Medulla oblongata (tissue), 1 donor: ENCODE measurements around the gene MRPL51.

Experiments used
- DNase-seq: peaks from one replicate; pipeline ENCODE4 v3.0.0-alpha.2; 2015; ENCODE audit errors: extremely low spot score

MRPL51 gene

DNA sequence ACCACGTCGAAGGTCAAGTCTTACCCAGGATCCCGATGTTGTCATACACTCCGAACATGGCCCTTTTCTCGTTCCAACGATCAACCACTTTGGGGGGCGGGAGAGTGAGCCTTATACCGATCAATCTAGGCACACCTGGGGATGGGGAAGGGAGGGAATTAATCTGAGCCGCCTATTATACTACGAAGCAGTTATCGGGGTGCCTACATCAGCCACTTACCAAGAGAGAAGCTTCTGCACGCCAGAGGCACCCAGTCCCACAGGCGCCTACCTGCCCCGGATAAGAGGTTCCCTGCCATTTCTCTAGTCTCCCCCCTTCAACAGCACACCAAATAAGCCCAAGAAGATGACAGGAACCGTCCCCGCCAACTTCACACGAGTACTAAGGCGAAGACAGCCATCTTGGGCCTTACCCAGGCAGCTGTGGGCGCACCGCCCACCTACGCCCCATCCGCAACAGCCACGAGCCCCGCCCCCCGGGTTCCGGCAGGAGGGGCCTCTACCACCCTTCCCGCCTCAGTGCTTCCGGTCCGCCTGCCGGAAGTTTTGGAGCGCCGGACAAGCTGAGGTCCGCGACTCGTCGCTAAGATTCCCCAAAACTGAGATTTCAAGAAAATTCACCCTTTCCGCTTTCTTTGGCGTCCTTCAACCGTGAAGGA is at the start of gene MRPL51:
TSS of gene MRPL51 (minus strand) at position 425 of the 659 bp plus-strand sequence. CDS start at position 299, 126 bp downstream.
- DNase-seq = peak; percentile 97

DNA sequence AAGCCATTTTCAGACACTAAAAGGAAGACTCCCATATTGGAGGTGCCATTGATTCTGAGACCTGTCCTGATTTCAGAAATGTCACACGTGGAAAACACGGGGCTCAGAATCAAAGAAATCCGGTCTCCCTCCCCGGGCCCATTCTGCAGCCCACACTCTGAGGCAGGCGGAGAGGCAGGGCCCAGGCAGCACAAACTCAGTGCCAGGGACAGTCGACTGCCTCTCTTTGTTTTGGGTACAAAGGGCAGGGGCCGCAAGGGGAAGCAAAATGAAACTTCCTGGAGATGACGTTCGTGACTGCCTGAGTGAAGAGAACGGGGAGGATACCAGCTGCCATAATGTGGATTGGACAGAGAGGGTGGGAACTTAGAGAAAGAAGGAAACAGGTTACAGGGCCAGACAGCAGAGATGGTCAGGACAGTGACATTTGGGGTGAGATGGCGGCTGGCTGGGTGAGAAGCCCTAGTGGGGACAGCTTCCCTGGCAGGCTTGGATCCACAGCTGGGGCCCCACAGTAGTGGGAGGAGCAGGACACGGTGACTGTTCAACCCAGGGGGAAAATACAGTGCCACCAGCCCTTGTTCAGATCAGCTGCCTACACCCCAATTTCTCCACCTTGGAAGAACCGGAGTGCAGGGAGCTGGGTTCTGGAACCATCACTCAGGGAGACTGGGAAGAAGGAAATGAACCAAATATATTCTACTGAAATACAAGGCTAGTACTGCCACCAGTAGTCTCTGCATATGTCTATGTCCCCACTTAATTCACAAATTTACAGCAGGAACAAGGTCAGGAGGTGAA is 49.3 kb upstream of the MRPL51 start:
- no peak for DNase-seq

DNA sequence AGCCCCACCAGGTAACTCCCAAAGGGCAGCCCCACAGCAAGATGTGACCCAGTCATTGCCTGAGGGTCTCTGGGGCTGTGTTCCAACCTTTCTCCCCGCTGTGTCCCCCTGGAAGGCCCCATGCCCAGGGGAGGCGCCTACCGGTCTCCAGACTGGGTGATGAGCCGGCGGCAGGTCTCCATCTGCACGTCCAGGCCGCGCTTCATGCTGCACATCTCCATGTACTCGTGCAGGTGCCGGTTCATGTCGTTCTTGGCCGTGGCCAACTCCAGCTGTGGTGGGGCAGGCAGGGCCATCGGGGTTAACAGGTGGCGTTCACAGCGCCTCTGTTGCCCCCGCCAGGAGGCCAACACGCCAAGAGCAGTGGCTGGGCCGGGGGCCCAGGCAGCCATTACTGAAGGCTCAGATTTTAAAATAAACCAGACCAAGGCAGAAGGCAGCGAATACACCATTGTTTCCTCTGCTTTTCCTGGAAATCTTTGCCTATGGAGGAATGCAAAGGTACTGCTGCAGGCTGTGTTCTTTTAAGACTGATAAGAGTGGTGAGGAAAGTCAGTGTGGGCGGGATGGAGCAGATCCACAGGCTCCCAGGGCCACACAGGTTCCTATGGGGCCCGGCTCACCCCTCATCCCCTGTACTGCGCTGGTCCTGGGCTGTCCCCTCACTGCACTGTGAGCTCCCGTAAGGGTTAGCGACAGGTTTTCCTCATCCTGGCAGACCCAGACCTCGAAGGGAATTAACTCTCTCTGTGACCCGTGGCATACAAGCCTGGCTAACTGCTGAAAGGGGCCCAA is 48.5 kb upstream of the MRPL51 start:
- DNase-seq = no peak

- DNase-seq = no peak
Observed at GRCh38 chr12:6540181-6540877, 47.3 kb upstream of the MRPL51 start.

- DNase-seq = no peak
Observed at GRCh38 chr12:6539707-6540134, 46.7 kb upstream of the MRPL51 start.

- DNase-seq = no peak
Observed at GRCh38 chr12:6539314-6539682, 46.2 kb upstream of the MRPL51 start.

DNA sequence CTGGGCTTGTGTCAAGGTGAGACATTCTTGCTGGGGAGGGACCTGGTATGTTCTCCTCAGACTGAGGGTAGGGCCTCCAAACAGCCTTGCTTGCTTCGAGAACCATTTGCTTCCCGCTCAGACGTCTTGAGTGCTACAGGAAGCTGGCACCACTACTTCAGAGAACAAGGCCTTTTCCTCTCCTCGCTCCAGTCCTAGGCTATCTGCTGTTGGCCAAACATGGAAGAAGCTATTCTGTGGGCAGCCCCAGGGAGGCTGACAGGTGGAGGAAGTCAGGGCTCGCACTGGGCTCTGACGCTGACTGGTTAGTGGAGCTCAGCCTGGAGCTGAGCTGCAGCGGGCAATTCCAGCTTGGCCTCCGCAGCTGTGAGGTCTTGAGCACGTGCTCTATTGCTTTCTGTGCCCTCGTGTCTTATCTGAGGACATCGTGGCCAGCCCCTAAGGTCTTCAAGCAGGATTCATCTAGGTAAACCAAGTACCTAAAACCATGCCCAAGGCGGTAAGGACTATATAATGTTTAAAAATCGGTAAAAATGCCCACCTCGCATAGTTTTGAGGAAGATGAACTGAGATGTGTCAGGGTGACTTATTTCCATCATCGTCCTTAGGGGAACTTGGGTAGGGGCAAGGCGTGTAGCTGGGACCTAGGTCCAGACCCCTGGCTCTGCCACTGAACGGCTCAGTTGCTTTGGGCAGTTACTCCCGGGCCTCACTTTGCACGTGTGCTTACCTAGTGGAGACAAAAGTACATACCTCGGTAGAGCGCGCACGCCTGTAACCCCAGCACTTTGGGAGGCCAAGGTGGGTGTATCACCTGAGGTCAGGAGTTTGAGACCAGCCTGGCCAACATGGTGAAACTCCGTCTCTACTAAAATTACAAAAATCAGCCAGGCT is 45.6 kb upstream of the MRPL51 start:
- DNase-seq = peak; percentile 50

DNA sequence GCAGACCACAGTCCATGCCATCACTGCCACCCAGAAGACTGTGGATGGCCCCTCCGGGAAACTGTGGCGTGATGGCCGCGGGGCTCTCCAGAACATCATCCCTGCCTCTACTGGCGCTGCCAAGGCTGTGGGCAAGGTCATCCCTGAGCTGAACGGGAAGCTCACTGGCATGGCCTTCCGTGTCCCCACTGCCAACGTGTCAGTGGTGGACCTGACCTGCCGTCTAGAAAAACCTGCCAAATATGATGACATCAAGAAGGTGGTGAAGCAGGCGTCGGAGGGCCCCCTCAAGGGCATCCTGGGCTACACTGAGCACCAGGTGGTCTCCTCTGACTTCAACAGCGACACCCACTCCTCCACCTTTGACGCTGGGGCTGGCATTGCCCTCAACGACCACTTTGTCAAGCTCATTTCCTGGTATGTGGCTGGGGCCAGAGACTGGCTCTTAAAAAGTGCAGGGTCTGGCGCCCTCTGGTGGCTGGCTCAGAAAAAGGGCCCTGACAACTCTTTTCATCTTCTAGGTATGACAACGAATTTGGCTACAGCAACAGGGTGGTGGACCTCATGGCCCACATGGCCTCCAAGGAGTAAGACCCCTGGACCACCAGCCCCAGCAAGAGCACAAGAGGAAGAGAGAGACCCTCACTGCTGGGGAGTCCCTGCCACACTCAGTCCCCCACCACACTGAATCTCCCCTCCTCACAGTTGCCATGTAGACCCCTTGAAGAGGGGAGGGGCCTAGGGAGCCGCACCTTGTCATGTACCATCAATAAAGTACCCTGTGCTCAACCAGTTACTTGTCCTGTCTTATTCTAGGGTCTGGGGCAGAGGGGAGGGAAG is 44.7 kb upstream of the MRPL51 start:
- DNase-seq = peak; percentile 87

GRCh38 chr12:6536894-6537579 is 44.0 kb upstream of the MRPL51 start:
- no peak for DNase-seq

DNA sequence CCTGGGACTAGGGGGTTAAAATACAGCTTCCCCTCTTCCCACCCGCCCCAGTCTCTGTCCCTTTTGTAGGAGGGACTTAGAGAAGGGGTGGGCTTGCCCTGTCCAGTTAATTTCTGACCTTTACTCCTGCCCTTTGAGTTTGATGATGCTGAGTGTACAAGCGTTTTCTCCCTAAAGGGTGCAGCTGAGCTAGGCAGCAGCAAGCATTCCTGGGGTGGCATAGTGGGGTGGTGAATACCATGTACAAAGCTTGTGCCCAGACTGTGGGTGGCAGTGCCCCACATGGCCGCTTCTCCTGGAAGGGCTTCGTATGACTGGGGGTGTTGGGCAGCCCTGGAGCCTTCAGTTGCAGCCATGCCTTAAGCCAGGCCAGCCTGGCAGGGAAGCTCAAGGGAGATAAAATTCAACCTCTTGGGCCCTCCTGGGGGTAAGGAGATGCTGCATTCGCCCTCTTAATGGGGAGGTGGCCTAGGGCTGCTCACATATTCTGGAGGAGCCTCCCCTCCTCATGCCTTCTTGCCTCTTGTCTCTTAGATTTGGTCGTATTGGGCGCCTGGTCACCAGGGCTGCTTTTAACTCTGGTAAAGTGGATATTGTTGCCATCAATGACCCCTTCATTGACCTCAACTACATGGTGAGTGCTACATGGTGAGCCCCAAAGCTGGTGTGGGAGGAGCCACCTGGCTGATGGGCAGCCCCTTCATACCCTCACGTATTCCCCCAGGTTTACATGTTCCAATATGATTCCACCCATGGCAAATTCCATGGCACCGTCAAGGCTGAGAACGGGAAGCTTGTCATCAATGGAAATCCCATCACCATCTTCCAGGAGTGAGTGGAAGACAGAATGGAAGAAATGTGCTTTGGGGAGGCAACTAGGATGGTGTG is 43.1 kb upstream of the MRPL51 start:
- DNase-seq = no peak

DNA sequence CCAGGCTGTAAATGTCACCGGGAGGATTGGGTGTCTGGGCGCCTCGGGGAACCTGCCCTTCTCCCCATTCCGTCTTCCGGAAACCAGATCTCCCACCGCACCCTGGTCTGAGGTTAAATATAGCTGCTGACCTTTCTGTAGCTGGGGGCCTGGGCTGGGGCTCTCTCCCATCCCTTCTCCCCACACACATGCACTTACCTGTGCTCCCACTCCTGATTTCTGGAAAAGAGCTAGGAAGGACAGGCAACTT is 42.6 kb upstream of the MRPL51 start:
- DNase-seq = no peak

- peak; percentile 42 for DNase-seq
Observed at GRCh38 chr12:6534945-6535696, 42.1 kb upstream of the MRPL51 start.

- no peak for DNase-seq
Observed at GRCh38 chr12:6534695-6534944, 41.6 kb upstream of the MRPL51 start.

DNA sequence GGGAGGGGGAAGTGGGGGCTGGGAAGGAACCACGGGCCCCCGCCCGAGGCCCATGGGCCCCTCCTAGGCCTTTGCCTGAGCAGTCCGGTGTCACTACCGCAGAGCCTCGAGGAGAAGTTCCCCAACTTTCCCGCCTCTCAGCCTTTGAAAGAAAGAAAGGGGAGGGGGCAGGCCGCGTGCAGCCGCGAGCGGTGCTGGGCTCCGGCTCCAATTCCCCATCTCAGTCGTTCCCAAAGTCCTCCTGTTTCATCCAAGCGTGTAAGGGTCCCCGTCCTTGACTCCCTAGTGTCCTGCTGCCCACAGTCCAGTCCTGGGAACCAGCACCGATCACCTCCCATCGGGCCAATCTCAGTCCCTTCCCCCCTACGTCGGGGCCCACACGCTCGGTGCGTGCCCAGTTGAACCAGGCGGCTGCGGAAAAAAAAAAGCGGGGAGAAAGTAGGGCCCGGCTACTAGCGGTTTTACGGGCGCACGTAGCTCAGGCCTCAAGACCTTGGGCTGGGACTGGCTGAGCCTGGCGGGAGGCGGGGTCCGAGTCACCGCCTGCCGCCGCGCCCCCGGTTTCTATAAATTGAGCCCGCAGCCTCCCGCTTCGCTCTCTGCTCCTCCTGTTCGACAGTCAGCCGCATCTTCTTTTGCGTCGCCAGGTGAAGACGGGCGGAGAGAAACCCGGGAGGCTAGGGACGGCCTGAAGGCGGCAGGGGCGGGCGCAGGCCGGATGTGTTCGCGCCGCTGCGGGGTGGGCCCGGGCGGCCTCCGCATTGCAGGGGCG is 41.0 kb upstream of the MRPL51 start, which contains the start of gene GAPDH:
TSS of gene GAPDH (plus strand) at position 595 of the 772 bp plus-strand sequence. CDS start 316 bp downstream, outside the sequence.
- DNase-seq = peak; percentile 98

DNA sequence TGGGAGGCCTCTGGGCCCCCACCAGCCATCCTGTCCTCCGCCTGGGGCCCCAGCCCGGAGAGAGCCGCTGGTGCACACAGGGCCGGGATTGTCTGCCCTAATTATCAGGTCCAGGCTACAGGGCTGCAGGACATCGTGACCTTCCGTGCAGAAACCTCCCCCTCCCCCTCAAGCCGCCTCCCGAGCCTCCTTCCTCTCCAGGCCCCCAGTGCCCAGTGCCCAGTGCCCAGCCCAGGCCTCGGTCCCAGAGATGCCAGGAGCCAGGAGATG is 40.5 kb upstream of the MRPL51 start:
- no peak for DNase-seq

DNA sequence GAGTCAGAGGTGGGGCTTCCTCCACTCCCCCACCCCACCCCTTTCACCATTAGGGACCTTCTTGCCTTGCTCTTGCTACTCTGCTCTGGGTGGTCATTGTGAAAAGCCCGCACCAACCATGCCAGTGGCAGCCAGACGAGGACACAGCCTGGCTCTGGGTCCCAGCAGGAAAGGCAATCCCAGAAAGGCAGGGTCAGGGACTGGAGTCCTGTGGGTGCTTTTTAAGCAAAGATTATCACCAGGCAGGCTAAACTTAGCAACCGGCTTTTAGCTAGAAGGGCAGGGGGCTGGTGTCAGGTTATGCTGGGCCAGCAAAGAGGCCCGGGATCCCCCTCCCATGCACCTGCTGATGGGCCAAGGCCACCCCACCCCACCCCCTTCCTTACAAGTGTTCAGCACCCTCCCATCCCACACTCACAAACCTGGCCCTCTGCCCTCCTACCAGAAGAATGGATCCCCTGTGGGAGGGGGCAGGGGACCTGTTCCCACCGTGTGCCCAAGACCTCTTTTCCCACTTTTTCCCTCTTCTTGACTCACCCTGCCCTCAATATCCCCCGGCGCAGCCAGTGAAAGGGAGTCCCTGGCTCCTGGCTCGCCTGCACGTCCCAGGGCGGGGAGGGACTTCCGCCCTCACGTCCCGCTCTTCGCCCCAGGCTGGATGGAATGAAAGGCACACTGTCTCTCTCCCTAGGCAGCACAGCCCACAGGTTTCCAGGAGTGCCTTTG is 40.0 kb upstream of the MRPL51 start:
- DNase-seq = peak; percentile 91
